HS-5 (cell line): ENCODE results near the gene F2.
"Not testable (repeated sequence)": the region's sequence is repeated elsewhere in the genome, so short reads cannot be mapped to it uniquely, and the experiment has no call there.

Source experiments
- DNase-seq: peaks from one replicate; pipeline ENCODE4 v3.0.0-alpha.2; 2012; ENCODE audit warnings: low read depth

Gene F2

DNA sequence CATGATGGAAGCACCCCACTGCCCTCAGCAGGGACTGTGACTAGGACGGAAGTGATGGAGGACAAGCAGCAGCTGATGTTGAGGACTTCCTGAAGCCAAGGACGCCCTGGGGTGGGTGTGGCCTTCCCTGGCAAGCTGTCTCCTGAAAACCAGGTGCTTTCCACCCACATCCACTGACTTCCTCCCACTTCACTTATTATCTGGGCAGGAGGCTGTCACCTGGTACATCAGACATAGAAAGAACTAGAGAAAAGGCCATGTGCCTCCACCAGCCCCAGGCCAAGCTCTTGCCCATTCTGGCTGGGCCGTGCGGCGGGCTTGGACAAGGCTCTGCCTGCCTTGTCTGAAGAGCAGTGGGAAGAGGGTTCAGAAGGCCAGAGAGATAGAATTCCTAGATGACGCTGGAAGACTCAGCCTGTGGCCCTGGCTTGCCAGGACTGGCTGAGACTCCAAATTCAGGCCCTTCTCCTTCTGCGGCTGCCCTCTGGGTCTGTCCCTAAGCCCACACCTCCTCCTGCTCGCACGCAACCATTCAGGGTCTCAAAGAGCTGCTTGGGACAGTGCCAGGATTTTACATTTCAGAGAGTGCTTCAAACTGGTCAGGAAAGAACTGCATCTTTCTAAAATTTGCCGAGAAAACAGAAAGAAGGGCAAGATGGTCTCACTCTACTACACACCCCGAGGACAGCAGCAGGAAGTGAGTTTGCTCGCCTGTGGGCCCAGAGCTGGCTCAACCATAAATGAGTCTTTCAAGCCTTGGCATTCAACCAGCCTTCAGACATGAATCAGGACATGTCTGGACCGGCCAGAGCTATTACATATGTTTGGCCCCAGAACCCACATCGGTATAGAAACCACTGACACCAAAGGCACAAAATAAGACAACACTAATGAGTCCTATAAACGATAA is 31.9 kb upstream of the F2 start:
- no peak for DNase-seq

DNA sequence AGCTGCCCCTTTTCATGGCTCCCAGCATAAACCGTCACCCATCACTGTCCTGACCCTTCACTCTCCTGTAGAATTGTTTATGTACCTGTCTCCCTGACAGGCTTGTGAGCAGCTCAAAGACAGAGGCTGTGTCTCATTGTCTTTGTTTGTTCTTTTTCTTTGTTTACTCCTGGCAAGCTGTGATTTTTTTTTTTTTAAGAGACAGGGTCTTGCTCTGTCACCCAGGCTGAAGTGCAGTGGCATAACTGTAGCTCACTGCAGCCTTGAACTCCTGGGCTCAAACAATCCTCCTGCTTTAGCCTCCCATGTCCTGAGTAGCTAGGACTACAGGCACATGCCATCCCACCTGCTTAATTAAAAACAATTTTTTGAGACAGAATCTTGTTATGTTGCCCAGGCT is 28.3 kb upstream of the F2 start:
- no peak for DNase-seq

DNA sequence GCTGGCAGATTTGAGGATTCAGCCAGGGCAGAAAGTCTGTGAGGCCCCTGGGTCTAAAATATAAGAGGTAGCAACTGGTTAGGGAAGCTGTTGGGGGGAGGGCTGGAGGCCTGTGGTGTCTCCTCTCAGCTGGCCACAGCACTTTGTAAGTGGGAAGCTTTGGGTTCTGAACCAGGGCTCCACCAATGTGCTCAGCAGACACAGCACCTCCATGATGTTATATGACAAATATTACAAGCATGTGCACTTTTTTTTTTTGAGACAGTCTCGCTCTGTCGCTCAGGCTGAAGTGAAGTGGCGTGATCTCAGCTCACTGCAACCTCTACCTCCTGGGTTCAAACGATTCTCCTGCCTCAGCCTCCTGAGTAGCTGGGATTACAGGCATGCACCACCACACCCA is 26.6 kb upstream of the F2 start:
- DNase-seq: no peak

DNA sequence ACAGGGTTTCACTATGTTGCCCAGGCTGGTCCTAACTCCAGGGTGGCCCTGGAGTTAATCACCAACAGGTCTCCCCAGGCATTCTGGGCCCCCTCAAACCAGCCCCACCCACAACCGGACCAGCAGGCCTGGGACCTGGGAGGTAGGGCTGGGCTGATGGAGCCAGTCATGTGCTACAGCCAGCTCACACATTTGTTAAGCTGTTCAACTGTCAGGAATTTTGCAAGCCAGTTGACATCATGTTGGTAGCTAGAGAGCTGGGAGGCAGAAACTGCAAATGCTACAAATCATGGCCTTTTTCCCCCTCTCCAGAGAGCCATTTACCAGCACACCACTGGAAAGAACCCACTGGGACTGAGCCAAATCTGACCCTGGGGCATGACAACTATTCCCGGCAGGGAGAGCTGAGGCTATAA is 25.4 kb upstream of the F2 start:
- no peak for DNase-seq

DNA sequence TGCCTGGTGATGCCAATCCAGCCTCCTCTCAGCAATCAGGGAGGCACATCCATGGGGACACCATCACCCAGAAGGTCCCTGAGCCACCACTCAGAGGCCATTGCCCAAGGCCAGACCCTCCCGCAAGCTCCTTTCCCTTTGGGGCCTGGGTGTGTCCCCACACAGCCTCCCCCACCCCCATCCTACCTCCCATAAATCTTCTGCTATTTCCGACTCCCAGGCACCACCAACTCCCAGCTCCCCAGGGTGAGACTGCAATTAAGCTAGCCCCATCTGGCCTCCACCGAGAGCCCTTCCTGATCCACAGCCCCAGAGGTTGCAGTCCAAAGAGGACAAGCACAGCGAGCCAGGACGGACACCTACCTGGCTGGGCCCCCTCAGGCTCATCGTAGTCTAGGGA is 24.9 kb upstream of the F2 start:
- no peak for DNase-seq

DNA sequence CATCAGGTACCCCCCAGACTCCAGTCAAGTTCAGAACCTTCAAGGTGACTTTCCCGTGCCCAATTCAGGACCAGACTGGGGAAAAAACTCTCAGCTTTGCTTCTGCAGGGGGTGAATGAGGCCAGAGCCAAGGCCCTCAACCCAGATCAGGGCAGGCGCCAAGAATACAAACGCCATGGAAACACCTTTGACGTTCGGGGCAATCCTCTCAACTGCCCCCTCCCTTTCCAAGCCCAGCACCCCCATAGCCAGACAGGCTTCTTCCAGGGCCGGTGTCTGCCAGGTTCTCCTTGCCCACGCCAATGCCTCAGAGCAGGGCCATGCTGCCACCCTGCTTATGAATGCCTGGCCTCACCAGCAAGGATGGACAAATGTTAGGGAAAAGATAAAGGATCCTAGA is 24.4 kb upstream of the F2 start:
- no peak for DNase-seq

DNA sequence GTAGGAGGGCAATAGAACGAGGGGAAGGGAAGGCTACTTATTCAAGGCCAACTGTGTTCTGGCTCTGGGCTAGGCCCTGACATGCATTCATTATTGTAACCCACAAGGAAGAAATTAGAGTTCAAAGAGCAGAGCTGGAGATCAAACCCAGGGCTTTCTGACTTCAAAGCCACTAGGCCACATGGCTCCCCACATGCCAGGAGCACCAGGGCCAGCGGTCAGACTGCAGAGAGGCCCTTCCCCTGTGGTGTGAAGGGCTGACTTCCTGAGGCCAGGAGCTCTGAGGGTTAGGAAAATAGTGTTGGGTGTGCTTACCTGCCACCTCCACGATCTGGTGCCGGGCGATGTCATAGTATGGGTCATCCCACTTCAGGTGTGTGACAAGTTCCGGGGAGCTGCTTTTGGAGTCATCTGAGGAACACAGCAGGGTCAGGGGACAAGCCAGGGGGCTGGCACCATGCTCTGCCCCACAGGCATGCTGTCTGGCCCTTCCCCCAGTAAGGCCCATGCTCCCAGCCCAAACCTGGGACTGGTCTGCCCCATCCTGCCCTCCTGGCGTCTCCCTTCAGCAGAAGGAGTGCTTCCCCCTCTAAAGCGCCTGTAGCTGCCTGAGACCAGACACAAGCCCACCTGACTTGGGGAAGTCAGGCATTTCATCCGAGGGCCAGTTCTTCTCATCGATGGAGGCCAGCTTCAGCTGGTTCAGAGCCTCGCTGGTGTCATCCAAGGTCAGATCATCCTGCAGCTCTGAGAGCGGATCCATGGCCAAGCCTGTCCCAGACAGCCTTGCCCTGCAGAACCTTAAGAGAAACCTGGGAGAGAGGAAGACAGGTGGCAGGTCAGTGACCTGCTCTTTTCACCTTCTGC is 23.4 kb upstream of the F2 start:
- no peak for DNase-seq

DNA sequence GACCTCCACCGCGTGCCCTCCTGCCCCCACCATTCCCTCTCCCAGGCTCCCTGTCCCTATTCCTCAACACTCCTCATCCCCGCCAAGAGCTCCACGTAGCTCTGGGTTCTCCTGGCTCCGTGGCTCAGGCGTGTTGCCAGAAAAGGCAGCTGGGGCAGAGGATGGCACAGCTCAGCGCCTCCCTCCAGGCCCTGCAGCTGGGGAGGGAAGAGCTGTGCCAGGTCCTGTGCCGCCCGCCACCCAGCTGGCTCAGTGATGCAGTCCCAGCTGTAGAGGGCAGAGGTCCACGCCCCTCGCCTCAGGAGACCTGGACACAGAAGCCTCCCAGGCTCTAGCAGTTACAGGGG is 22.8 kb upstream of the F2 start:
- no peak for DNase-seq

DNA sequence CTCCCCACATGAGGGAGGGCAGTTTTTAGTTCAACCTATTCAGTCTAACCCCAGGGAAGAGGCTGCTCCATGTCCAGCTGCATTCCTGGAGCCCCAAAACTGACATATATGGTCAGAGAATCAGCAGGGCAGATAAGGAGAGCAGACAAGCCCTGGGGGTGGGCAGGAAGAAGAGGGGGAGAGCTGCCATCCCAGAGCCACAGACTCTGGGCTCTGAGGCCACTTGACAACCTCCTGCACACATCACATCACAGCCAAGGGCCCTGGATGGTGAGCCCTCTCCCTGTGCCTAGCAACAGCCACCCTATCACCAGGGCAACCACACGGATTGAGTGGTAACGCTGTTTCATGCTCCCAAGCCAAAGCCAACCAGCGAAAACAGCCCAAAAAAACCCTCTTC is 21.7 kb upstream of the F2 start:
- DNase-seq: no peak

DNA sequence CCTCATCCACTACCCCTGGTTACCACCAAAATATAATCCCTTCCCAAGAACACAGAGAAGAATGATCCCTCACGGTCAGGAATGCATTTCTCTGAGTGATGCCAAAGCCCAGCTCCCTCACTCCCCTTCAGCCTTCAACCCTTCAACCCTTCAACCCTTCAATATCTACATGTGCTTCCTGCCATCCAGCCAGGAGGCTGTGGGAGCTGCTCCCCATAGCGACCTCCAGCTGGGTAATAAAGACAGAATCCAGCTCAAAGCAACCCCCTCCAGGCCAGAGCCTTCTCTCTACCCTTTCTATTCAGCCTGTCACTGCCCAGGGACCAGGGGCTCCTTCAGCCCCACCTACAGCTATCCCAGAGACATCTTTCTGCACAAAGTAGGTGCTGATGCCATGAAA is 21.3 kb upstream of the F2 start:
- DNase-seq: no peak

DNA sequence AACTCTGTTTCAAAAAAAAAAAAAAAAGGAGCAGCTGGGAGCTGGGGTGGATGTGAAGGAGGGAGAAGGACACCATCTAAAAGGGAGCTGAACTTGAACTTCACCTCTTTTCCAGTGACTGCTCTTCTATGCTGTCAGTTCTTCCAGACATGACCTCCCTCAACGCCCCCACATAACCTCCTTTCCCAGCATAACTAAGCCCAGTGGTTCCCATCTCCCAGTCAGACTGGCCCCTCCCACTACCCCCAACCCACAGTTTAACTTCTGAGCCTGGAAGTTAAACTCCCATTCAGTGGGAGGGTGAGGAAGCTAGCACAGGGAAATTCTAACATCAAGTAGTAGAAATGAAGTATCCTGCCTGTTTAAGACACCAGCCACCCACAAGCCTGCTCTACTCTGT is 20.4 kb upstream of the F2 start:
- no peak for DNase-seq

DNA sequence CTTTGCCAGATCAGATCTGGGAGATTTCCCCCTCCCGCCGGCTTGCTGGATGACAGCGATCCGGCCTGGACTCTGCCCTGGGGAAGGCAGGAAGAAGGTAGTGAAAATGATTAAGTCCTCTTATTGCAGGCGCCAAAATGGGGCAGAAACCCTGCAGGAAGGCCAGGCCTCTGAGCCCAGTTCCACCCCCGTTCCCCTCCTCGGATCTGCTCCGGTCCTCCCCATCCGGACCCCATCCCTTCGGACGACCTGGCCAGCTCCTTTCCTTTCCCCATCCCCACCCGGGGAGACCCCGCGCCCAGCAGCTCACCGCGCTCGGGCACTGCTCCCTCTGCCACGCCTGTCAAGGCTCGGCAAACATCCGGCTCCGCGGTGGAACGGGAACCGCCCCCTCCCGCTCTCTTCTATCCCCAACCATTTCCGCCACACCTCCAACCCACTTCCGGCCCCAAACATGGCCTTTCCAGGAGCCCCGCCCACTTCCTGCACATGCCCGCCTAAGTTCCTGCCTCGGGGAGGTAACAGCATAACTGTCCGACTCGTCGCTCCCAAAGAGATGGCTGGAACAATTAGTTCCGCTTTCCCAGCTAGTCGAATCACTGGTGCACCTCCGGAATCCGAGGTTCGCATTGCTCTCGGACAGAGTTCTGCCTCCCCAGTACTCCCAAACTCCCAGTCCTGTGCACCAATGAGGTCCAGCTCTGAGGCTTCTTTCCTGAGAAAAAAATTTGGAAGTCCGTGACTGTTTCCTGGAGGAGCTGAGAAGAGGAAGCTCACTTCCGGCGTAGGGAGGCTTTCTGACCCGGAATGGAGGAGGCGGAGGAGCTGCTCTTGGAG is 18.6 kb upstream of the F2 start, which contains the start of the genes ARHGAP1 and ZNF408:
Gene ARHGAP1 (minus strand): TSS at position 379 of the 837 bp plus-strand sequence. CDS start 4,512 bp downstream, outside the sequence.
Gene ZNF408 (plus strand): TSS at position 791 of the 837 bp plus-strand sequence. CDS start 17 bp downstream, at position 808.
- peak; percentile 97 for DNase-seq

DNA sequence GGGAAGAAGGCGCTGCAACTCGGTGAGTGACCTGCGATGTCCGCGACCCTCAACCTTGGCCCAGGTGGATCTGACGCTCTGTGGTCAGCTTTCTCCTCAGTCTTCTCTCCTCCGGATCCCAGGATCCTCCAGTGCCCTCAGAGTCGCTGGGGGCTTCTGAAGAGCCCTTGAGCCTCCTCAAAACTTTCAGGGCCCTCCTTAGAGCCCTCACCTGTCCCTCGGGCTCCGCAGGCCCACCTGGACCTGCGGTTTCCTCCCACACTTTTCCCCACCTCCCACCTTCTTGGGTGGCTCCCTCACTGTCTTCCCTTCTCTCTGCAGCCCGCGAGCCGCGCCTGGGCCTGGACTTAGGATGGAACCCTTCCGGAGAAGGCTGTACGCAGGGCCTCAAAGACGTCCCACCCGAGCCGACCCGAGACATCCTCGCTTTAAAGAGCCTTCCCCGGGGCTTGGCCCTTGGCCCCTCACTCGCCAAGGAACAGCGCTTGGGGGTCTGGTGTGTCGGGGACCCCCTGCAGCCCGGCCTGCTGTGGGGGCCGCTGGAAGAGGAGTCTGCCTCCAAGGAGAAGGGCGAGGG is 17.8 kb upstream of the F2 start:
- DNase-seq: no peak

DNA sequence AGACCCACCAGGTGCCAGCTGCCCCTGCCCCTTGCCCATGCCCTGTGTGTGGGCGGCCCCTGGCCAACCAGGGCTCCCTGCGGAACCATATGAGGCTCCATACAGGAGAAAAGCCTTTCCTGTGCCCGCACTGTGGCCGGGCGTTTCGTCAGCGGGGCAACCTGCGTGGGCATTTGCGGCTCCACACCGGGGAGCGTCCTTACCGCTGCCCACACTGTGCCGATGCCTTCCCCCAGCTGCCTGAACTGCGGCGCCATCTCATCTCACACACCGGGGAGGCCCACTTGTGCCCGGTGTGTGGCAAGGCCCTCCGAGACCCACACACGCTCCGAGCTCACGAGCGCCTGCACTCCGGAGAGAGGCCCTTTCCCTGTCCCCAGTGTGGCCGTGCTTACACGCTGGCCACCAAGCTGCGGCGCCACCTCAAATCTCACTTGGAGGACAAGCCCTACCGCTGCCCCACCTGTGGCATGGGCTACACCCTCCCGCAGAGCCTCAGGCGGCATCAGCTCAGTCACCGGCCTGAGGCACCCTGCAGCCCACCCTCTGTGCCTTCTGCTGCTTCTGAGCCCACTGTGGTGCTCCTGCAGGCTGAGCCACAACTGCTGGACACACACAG is 13.8 kb upstream of the F2 start:
- no peak for DNase-seq

DNA sequence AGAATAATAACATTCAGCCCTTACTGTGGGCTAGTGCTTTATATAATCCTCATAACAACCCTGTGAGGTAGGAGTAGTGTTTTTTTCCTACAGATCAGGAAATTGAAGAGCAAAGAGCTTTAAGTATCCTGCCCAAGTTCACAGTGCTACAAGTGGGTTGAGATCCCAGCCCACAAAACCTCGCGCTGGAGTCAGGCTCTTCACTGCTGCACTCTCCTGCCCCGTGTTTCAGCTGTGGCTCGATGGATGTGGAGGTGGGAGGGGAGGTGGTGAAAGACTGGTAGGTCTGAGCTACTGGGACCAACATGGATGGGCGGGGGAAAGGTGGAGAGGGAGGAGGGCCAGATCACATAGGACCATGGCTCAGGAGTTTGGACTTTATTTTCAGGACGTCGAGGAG is 12.1 kb upstream of the F2 start:
- DNase-seq: no peak

DNA sequence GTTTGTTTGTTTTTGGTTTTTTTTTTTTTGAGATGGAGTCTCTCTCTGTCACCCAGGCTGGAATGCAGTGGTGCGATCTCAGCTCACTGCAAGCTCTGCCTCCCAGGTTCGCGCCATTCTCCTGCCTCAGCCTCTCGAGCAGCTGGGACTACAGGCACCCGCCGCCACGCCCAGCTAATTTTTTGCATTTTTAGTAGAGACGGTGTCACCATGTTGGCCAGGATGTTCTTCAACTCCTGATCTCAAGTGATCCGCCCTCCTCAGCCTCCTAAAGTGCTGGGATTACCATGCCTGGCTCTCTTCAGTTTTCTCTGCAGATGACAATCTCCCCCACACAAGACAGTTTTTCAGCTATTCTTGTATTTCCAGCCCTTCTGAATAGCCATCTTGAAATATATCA is 9.7 kb upstream of the F2 start:
- DNase-seq: not testable (repeated sequence)

DNA sequence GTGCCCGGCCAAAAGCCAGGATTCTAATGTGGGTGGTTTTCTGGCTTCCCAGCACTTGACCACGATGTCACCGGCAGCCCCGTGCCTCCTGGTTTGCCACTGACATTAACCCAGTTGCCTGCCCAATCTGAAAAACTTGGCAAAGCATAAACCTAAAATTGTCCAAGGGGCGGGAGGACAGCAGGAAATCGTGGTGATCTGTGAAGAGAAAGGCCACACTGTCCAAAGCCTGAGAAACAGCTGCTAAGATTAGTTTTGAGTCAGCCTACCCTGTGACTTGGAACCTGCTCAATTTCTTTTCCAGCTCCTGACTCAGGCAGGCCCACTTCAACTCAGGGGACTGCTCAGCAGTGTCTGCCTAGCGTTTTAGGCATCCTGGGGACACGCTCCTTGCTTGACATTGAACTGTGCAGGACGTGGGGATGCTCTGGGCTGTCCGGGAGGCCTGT is 8.2 kb upstream of the F2 start:
- peak; percentile 86 for DNase-seq

DNA sequence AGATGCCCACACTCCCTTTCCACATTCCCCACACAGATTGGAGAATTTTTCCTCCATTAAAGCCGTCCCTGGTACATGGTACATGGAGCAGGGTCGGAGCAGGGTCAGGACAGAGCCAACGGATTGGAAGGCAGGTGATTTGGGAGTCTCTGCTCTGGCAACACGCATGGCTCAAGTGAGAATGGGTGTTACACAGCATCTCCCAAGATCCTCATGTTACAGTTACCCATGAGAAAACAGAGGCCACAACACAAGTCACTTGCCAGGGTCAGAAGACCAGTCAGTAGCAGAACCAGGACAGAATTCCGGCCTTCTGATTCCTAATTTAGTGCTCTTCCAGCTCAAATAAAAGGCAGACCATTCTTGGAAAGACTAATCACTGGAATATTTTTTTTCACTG is 7.7 kb upstream of the F2 start:
- no peak for DNase-seq

DNA sequence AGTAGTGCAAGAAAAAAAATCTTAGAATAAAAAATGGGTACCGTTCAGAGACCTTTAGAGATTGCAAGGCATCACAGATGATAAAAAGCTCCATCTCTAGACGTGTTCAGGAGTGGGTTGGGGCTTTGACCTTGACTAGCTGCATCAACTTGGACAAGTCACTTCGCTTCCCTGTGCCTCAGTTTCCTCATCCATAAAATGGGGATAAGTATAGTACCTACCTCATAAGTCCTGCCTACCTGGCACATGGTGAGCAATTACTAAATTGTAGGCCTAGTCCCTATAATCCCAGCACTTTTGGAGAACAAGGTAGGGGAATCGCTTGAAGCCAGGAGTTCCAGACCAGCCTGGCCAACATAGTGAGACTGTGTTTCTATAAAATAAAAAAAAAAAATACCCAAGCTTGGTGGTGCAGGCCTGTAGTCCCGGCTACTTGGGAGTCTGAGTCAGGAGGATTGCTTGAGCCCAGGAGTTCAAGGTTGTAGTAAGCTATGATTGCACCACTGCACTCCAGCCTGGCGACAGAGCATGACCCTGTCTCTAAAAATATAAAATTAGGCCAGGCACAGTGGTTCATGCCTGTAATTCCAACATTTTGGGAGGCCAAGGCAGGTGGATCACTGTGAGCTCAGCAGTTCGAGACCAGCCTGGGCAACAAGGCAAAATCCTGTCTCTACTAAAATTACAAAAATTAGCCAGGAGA is 6.0 kb upstream of the F2 start:
- no peak for DNase-seq

DNA sequence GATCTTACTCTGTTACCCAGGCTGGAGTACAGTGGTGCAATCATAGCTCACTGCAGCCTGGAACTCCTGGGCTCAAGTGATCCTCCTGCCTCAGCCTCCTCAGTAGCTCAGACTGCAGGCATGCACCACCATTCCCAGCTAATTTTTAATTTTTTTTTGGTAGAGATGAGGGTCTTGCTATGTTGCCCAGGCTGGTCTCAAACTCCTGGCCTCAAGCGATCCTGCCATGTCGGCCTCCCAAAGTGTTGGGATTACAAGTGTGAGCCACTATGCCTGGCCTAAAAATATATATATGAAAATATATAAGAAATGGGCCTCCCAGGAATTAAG is 1.2 kb upstream of the F2 start:
- DNase-seq: not testable (repeated sequence)
